GM19035 (cell line): ENCODE results near the gene ADGRL4.
"Not testable (repeated sequence)": the region's sequence is repeated elsewhere in the genome, so short reads cannot be mapped to it uniquely, and the experiment has no call there.

Experiments
- ATAC-seq: cut with Tn5 transposase; IDR thresholded peaks from one replicate; pipeline ENCODE4 v1.9.1; 2021; ENCODE audit not compliant: unreplicated experiment

ADGRL4 gene

DNA sequence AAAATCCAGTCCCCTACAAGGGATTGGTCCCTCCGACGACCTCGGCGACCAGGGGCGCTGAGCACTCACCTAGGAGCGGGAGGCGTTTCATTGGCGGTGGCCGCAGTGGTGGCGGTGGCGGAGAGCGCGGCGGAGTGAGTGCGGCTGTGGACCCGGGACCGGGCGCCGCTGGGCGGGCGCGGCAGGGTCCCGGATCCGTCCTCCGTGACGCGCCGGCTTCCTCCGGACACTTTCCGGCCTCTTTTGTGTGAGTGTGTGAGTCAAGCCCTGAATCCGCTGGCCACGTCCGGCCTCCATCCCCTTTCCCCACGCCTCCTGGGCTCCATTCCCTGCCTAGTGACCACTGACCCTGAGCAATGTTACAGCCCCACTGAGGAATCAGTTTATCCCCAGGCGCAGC lies at the start of gene ADGRL4:
TSS of gene ADGRL4 (minus strand) at position 167 of the 400 bp plus-strand sequence. CDS start at position 91, 76 bp downstream.
- ATAC-seq = no peak

DNA sequence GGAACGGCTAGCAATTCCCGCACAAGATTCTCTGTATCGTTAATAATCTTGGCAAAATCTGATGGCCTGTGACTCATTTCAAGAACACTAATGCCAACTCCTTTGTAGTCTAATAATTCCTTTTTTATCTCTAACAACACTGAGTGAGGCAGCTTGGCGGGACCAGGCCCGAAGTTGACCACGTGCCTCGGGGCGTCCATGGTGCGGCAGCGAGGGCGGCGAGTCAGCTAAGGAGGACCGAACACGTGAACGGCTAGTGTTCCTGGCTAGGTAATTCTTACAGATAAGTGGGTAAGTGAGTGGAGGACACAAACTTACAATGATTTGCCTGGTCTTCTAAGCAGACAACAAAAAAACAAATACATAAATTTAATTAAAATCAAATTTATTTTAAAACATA lies 49.3 kb upstream of the ADGRL4 start:
- no peak for ATAC-seq

DNA sequence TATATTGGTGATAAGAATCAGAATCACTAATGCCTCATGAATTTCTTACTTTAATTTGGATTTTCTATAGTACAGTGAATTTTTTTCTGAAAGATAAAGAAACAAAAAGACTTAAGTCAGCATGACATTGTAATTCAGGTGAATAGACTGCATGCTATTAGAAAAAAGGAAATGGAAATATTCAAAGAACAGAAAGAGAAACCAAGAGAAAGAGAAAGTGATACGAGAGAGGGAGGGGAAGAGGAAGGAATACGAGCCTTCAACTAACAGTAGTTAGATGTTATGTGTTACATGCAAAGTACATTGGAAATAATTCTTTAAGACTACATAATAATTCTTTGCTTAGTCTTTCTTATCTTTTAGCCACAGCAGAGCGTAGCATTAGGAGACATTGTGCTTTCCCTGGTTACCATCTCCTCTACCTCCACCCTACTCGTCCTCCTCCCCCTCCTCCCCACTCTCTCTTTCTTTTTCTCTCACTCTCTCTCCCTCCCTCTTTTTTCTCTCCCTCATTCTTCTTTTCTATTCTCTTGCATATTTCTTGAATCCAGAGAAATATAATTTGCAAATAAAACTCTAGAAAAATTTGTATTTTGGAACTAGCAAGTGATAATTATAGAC lies 46.4 kb upstream of the ADGRL4 start:
- peak; percentile 95 for ATAC-seq

DNA sequence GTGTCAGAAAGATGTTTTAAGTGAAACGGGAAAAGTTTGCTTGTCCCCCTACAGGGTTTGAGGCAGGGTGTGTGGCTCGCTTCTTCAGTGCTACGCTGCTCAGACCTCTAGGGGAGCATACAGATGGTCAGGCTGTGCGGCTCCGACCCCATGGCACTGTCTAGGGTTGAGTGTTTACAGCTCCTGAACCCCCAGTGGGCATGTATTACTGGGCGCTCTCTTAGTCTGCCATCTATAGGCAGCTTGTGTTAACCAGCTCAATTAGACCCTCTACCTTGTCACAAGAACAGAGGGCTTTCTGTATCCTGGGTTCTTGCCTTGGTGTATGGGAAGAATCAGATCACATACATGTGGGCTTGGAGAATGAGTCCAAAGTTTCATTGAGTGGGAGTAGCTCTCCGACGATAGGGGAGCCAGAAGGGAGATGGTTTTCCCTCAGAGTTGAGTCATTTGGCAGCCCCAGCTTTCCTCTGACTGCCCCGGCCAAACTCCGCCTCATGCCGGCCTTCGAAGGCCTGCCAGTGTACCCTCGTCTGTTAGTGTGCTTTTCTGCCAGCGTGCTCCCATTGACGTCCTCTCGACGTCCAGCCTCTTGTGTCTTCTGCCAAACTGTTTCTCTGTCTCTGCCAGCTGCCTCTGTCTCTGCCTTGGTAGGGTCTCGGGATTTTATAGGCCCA lies 38.6 kb upstream of the ADGRL4 start:
- ATAC-seq = no peak

DNA sequence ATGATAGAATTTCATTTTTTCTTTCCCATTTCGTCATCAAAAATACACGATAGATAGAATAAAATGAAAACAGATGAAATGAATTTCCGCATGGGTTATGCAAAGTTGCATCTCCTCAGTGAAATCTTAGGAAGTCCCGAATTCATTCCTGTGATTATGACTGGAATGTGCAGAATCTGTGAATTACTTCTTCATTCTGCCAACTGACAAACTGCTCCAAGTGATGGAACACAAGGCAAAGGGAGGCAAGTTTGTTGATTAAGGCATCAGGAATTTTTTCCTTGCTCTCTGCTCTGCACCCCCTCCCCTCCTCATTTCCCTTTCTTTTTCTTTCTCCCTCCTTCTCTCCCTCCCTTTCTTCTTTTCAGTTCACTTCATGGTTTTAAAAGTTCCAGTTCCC lies 37.0 kb upstream of the ADGRL4 start:
- no peak for ATAC-seq

DNA sequence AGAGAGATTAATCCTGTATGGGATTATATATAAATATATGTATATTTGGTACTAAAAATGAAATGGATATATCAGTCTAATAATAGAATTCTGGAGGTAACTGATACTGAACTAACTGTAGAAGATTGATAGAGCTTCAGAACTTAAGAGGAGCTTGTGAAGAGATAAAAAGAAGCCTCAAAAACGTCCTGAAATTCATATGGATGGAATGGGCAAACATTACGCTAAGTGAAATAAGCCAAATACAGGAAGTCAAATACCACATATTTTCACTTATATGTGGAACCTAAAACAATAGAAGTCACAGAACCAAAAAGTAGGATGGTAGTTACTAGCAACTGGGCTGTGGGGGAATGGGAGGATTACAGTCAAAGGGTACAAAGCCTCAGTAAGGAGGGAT lies 36.0 kb upstream of the ADGRL4 start:
- ATAC-seq = no peak

DNA sequence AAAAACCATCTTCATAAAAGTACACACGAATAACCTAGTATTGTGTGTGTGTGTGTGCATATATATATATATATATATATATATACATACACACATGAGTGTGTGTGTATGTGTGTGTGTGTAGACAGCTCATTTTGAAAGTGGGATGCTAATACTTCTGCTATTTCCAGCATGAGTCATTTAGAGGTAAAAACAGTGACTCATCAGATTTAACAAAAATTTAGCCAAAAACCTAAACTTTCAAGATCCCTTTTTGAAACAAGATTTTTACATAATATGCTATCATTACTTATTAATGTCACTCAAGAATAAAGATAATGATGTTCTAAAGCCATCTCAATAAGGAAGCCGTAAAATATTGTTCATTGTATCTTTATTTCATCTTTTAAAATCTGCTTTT lies 35.6 kb upstream of the ADGRL4 start:
- ATAC-seq = peak; percentile 52

DNA sequence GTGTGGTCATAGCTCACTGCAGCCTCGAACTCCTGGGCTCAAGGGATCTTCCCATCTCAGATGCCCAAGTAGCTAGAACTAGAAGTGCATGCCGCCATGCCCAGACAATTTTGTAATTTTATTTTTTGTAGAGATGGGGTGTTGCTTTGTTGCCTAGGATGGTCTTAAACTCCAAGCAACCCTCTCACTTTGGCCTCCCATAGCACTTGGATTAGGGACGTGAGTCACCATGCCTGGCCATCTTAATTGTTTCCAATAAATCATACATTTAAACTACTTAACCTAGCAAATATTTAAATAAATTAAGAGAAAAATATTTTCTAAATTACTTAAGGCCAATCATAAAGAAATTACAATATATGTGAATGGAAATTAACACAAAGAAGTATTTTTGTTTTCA lies 35.1 kb upstream of the ADGRL4 start:
- no peak for ATAC-seq

DNA sequence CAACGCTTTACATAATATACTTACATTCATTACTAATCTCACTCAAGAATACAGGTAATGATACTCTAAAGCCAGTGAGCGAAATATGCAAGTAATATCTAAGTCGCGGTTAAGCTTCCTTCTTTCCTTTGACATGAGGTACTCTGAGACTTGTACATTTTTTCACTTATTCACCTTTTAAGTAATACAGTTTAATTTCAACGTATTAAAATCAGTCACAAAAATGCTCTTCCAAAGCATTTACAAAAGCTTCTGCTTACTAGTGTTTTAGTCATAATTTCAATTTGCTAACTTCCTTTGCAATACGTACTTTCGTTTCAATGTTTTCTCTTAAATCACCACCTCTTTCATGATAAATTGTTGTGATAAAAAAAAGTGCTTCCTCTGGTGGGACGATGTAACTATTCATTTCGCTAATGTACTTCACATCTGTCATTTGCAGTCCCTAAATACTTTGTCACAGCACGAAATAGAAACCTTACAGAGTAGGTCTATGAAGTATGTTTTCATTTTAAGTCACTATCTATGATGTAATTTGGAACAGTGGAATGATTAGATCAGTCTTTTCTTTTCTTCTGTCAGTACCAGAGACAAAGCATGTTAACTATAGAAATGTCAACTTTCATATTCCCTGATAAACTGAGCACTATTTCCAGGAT lies 34.0 kb upstream of the ADGRL4 start:
- ATAC-seq = peak; percentile 87

DNA sequence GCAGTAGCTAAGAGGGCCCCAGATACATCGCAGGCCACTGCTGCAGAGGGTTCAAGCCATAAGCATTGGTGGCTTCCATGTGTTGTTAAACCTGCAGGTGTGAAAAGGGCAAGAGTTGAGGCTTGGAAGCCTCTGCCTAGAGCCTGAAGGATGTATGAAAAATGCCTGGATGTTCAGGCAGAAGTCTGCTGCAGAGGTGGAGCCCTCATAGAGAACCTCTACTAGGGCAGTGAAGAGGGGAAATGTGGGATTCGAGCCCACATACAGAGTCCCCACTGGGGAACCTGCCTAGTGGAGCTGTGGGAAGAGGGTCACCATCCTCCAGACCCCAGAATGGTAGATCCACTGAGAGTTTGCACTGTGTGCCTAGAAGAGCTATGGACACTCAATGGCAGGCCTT lies 30.6 kb upstream of the ADGRL4 start:
- ATAC-seq = no peak

DNA sequence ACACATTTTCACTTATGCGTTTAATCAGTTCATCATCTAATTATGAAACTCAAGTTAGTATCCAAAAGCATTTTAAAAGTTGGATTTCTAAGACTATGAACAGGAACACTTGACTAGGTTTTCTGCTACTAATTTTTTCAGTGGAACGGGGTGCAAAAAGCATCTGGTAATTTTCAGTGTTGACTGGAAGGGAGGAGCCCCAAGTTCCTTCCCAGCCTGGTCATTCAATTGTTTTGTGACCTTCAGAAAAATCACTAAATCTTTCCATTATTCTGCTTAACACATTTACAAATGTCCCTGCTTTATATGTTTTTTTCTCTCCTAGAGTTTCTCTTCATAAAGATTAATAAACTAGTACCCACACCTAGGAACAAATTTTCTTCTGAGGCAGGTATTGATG lies 6.0 kb upstream of the ADGRL4 start:
- no peak for ATAC-seq

DNA sequence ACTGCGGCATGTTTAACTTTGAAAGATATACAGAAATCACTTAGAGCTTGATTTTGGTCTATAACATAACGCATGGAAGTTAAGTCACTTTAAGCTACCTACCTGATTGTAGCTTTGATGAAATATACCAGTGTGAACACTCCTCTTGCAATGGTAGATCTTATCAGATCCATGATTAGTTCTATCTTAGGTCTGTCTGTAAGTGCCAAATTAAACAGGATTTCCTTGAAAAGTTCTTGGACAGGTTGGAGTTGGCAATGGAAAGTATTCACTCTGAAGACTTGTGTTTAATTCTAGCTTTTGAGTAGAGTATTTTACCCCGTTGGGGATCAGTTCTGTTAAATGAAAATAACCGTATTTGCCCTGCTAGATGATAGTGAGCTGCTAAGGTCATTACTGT lies 4.1 kb upstream of the ADGRL4 start:
- ATAC-seq = no peak

DNA sequence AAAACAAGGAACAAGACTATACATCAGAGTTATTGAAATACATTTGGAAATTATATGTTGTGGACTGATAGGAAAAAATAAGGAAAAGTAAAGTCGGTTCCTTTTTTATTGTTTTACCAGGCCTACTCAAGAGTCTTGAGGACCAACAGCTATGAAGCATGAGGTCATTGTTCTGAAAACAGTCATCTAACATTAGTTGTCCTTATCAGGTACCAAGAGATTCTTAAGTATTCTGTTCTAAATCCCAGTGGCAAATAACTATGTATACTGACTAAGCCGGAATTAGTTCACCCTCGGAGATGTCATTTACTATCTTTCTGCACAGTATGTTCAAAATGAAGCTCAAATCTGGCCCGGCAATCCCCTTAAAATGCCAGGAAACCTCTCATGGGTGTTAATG lies 585 bp downstream of the ADGRL4 start:
- no peak for ATAC-seq

DNA sequence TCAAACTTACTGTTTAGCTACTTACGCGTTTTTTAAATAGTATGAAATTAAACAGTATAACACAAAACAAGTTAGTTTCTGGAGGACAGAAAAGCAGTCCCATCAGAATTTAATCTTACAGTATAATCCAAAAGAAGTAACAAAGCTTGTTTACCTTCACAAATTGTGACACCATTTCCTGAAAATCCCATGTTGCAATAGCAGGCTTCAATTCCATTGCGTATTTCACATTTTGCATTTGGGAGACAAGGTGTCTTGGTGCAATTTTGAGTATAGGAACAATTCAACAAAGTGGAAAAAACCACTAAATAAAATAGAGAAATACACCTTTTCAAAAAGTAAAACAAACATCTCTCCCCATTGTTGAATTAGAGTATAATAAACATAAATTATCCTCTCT lies 1.6 kb downstream of the ADGRL4 start:
- ATAC-seq = no peak

DNA sequence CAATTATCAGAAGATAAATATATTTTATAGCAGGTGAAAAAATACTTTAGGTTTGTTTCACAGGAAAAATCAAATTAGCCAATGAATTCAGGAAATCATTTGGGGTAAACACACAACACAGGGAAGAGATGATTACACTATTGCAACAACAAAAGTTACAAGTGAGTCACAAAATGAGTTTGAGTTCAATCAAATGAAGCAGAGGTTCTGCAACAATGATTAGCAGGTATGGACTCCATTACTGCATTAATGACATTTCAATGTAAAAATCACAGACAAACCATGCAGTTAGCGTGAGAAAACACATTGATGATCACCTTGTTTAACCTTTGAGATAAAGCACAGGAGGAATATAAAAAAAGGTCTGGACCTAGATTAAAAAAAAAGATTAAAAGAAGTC lies 9.7 kb downstream of the ADGRL4 start:
- ATAC-seq = no peak

DNA sequence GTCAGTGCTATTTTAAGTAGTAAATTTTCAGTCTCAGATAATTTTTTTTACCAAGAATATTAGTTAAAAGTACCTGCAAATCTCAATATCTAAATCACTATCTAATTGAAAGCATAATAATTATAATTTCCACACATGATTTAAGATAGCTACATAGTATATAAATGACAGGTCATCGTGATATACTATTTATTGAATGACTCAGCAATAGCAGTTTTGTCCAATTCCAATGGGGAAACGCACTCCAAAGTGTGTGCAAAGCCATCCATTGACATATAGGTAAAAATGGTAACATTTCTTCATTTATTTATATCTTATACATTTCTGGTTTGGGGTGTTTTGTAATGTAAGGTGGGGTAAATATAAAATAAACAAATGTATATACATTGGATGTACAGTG lies 19.5 kb downstream of the ADGRL4 start:
- no peak for ATAC-seq

DNA sequence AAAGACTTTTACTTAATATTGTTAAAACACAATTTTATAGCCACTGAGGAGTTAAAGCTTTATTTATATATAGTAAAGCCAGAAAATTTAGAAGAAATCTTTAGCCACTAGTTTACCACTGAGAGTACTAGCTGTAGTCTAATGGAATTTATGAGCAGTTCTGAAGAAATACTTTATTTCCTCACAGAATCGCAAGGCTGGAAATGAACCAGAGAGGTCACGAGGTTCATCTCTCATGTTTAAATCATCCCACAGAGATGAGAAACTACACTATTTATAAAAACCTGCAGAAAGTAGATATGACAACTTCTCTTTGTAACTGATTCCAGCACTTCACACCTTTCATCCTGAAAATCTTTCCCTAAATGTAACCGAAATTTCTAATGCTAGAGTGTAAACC lies 26.0 kb downstream of the ADGRL4 start:
- no peak for ATAC-seq

DNA sequence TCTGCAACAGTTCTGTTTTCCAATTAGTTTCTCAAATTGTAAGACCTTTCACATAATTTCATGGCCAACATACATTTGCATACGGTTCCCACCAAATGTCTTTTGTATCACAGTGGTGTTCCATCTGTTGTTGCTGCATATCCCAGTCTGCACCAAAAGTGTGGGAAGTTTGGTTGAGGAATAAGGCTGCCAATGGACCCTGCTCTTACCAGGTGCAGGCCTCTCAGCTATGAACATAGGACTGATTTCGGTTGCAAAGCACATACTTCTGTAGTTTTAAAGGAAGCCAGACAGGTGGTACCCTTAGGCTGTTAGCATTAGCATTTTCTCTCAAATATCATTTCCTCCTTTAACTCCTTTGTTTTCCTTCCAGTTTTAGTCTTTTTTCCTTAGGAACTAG lies 33.8 kb downstream of the ADGRL4 start:
- no peak for ATAC-seq

DNA sequence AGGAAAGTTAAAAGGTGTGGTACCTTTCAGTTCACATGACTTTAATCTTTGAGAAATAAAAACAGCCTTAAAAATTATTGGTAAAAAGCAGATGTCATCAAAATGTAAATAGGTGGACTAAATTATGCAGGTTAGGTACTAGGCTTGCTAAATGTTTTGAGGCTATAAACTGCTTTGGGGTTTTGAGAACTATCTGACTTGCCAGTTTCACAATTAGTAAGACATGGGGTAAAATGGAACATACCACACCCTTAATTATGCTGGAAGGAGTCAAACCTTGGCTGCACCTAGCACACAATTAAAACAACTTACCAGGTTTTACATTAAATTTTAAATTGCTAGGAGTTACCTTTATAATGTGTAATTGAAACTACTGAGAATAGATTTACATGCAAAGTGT lies 39.4 kb downstream of the ADGRL4 start:
- ATAC-seq = not testable (repeated sequence)

DNA sequence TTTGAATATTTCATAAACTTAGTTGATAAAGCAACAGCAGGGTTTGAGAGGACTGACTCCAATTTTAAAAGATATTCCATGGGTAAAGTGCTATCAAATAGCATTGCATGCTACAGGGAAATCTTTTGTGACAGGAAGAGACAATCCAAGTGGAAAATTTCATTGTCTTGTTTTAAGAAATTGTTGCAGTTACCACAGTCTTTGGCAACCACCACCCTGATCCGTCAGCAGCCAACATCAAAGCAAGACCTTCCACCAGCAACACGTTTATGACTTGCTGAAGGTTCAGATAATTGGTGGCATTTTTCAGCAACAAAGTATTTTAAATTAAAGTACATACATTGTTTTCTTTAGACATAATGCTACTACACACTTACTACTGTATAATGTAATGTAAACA lies 47.8 kb downstream of the ADGRL4 start:
- no peak for ATAC-seq

DNA sequence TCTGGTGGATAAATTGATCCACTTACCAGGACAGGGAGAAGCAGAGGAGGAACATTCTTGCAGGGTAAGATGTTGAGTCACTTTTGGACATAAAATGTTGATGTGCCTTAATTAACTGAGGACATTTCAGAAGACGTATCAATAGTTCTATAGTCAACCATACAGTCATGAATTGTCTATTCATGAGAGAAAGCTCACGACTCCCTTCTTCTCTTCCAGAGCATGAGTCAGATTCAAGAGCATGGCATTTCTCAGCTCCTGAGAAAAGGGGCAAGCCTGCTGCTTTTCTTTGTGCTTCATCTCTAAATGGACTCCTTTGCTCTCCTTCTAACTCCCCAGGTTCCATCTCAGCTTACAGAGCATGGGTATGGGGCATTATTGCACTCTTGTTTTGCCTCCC lies 55.7 kb downstream of the ADGRL4 start:
- ATAC-seq = no peak

DNA sequence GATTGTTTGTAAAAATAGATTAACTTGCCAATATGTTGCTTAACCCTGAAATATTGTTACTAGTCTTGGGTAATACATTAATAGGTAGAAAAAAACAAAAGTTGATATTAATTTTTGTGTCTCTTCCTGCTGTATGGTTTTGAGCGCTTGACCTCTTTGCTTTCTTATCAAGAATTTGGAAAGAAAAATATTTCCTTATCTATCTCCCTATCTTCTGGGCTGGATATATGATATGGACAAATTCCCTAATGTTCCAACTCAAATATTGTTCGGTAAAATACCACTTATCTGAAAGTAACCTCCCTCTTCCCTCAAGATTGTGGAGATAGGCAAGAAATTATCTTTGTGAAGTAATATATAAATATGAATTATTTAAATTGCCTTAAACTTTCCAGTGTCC lies 57.3 kb downstream of the ADGRL4 start:
- ATAC-seq = no peak

DNA sequence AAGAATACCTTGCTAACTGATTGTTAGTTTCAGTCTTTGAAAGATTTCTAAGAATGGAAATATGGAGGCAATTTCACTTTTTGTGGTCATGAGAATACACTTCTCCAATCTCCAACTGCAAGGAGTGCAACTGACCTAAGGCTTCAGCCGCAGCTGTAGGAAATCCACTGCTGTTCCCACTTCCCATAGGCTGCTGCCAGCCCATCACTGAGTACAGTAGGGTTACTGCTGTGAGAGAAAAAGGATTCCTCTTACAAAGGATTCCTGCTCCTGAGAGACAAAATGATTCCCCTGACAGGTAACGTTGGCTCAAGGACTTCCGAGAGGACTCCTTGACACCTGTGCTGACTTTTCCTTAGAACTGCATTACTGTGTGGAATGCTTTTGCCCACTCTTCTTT lies 87.4 kb downstream of the ADGRL4 start:
- ATAC-seq = no peak
